ENCODE measurements around the gene HMX2. TPM values are rescaled to one million over a fixed set of nuclear protein-coding genes. Genes with fewer than 3 reads are reported as not detected.

Gene HMX2
- total and polyA plus RNA-seq, 2 of the 13 experiments (the other 11 are each of a cell fraction or from before 2014, with no cell fraction given), result not detected

- no peak for TF ChIP-seq ZNF512B (CRISPR knock-in tag; IDR thresholded peaks at IDR 0.05; ENCODE audit: borderline replicate concordance)
- TF ChIP-seq ZBTB4 (CRISPR knock-in tag; IDR thresholded peaks at IDR 0.05; ENCODE audit: borderline replicate concordance), result no peak
- peak; percentile 71; the same call in 1 of the 2 replicates for TF ChIP-seq ZNF543 (CRISPR knock-in tag; IDR thresholded peaks at IDR 0.05)
- 0 out of 2 replicates have a peak, but pooled peaks have one; percentile 10 for TF ChIP-seq ZNF766 (CRISPR knock-in tag; IDR thresholded peaks at IDR 0.05; ENCODE audit: borderline replicate concordance)
- no peak for TF ChIP-seq NFAT5 (CRISPR knock-in tag; IDR thresholded peaks at IDR 0.05)
- peak; percentile 97 for TF ChIP-seq NFYC (CRISPR knock-in tag; IDR thresholded peaks at IDR 0.05)
- TF ChIP-seq NR2F2 (IDR thresholded peaks at IDR 0.05; ENCODE audit: borderline replicate concordance, low read depth), result no peak; the same call in 1 of the 2 replicates
- TF ChIP-seq ZNF792 (CRISPR knock-in tag; IDR thresholded peaks at IDR 0.05), result 0 out of 2 replicates have a peak, but pooled peaks have one; percentile 23
- TF ChIP-seq HDAC1 (CRISPR knock-in tag; IDR thresholded peaks at IDR 0.05), result peak; percentile 69
- TF ChIP-seq ARID3A (IDR thresholded peaks at IDR 0.05; ENCODE audit: low read depth, low read length), result no peak
- TF ChIP-seq JUN (CRISPR knock-in tag; IDR thresholded peaks at IDR 0.05), result peak; percentile 19; the same call in 1 of the 2 replicates
- TF ChIP-seq ZNF878 (CRISPR knock-in tag; IDR thresholded peaks at IDR 0.05), result peak; percentile 72
- TF ChIP-seq GATAD1 (CRISPR knock-in tag; IDR thresholded peaks at IDR 0.05), result peak; percentile 81
- TF ChIP-seq SIX4 (CRISPR knock-in tag; IDR thresholded peaks at IDR 0.05), result 0 out of 2 replicates have a peak, but pooled peaks have one; percentile 67
- TF ChIP-seq ZNF644 (CRISPR knock-in tag; IDR thresholded peaks at IDR 0.05; ENCODE audit: low read depth), result no peak
- no peak for TF ChIP-seq ZNF781 (CRISPR knock-in tag; IDR thresholded peaks at IDR 0.05; ENCODE audit: borderline replicate concordance, not compliant biosample characterization)
- peak; percentile 94 for TF ChIP-seq NFYB (CRISPR knock-in tag; IDR thresholded peaks at IDR 0.05)
These were observed 6.3 kb downstream of the HMX2 start, which contains the start of gene BUB3 (continued) for GRCh38 chr10:123154092-123154710.

Measured in HepG2 (cell line).